ENCODE measurements around the gene MCOLN3. TPM values are rescaled to one million over a fixed set of nuclear protein-coding genes. Genes with fewer than 3 reads are reported as not detected.
A peak's percentile ranks its signal among the peaks of the same experiment; 100 is the strongest.

Gene MCOLN3
- total and polyA plus RNA-seq, 10 donors, result 0.68 to 8.7 (median 2.0) TPM

GRCh38 chr1:85027242-85027983 is 20.9 kb downstream of the MCOLN3 start:
- peaks cover 0 to 12% (median 3%) of the 10 kb centered on the region in 6 donors for H3K4me1 ChIP-seq
- intact Hi-C loops (cut with DNase I; ENCODE audit: low total_unique reads), result loop anchor here (10.0 kb wide), 1 partner anchor 73 kb away; no protein-coding TSS in a partner anchor
- H3K4me3 ChIP-seq, result peak overlapping the region in 2 of 8 donors; percentile 10 to 53
- H3K9me3 ChIP-seq, result no peaks in the 10 kb centered on the region
- H3K27ac ChIP-seq, result peak overlapping the region in 4 of 8 donors; percentile 17 to 67 (median 40)
- TF ChIP-seq CTCF (IDR thresholded peaks at IDR 0.05 in 8 of 11, conservative IDR thresholded peaks at IDR 0.05 in 3 of 11) (peak in 4 of 11 experiments; percentile 27 to 47 (median 36)), POLR2A (IDR thresholded peaks at IDR 0.05) (no peak), POLR2AphosphoS5 (IDR thresholded peaks at IDR 0.05) (no peak)
- H3K27me3 ChIP-seq (replicated peaks in 1 of 7), result no peaks in the 10 kb centered on the region
- no peak for DNase-seq
- no peaks in the 10 kb centered on the region for H3K36me3 ChIP-seq
- WGBS, 5 donors, result 67 to 78% (median 70%) methylated on average over 5 of the region's 5 CpGs

- no peaks in the 10 kb centered on the region for H3K9me3 ChIP-seq
- H3K4me3 ChIP-seq, result no peak overlapping the region
- no peak for DNase-seq
- H3K4me1 ChIP-seq, result peaks cover 0 to 12% (median 3%) of the 10 kb centered on the region in 6 donors
- WGBS, 5 donors, result 70 to 82% (median 74%) methylated on average over 1 of the region's 1 CpG
- TF ChIP-seq POLR2AphosphoS5 (IDR thresholded peaks at IDR 0.05) (no peak), CTCF (IDR thresholded peaks at IDR 0.05 in 8 of 11, conservative IDR thresholded peaks at IDR 0.05 in 3 of 11) (no peak), POLR2A (IDR thresholded peaks at IDR 0.05) (no peak)
- H3K27me3 ChIP-seq (replicated peaks in 1 of 7), result no peaks in the 10 kb centered on the region
- intact Hi-C loops (cut with DNase I; ENCODE audit: low total_unique reads), result loop anchor here (10.0 kb wide), 1 partner anchor 71 kb away; no protein-coding TSS in a partner anchor
- H3K27ac ChIP-seq, result no peak overlapping the region
- no peaks in the 10 kb centered on the region for H3K36me3 ChIP-seq
Observed at GRCh38 chr1:85025940-85026339, 22.4 kb downstream of the MCOLN3 start.

GRCh38 chr1:85024736-85025135 is 23.6 kb downstream of the MCOLN3 start:
- Histone ChIP-seq H3K27ac (no peak overlapping the region), H3K27me3 (replicated peaks in 1 of 7) (no peaks in the 10 kb centered on the region), H3K4me3 (no peak overlapping the region), H3K4me1 (peaks cover 0 to 12% (median 3%) of the 10 kb centered on the region in 6 donors), H3K9me3 (no peaks in the 10 kb centered on the region), H3K36me3 (no peaks in the 10 kb centered on the region)
- intact Hi-C loops (cut with DNase I; ENCODE audit: low total_unique reads), result loop anchor here (10.0 kb wide), 1 partner anchor 70 kb away; no protein-coding TSS in a partner anchor
- WGBS, 5 donors, result 83 to 95% (median 90%) methylated on average over 3 of the region's 3 CpGs
- DNase-seq, result no peak
- TF ChIP-seq POLR2A (IDR thresholded peaks at IDR 0.05), result no peak
- no peak for TF ChIP-seq CTCF (IDR thresholded peaks at IDR 0.05 in 8 of 11, conservative IDR thresholded peaks at IDR 0.05 in 3 of 11)
- TF ChIP-seq POLR2AphosphoS5 (IDR thresholded peaks at IDR 0.05), result no peak

- intact Hi-C loops (cut with DNase I; ENCODE audit: low total_unique reads), result loop anchor here (10.0 kb wide), 1 partner anchor 68 kb away; no protein-coding TSS in a partner anchor
Observed at GRCh38 chr1:85022700-85023099, 25.6 kb downstream of the MCOLN3 start.

More at GRCh38 chr1:85022700-85023099, 25.6 kb downstream of the MCOLN3 start:
- Histone ChIP-seq H3K36me3 (no peaks in the 10 kb centered on the region), H3K27me3 (replicated peaks in 1 of 7) (no peaks in the 10 kb centered on the region), H3K4me1 (peaks cover 0 to 10% (median 3%) of the 10 kb centered on the region in 6 donors), H3K27ac (no peak overlapping the region), H3K4me3 (no peak overlapping the region), H3K9me3 (no peaks in the 10 kb centered on the region)
- no peak for TF ChIP-seq CTCF (IDR thresholded peaks at IDR 0.05 in 8 of 11, conservative IDR thresholded peaks at IDR 0.05 in 3 of 11)
- no peak for TF ChIP-seq POLR2A (IDR thresholded peaks at IDR 0.05)
- no peak for TF ChIP-seq POLR2AphosphoS5 (IDR thresholded peaks at IDR 0.05)
- no peak for DNase-seq

Data from spleen (tissue), 11 donors.